OCI-LY3 (cell line): ENCODE data around the gene ZNF766.
A peak's percentile ranks its signal among the peaks of the same experiment; 100 is the strongest.

Experiments used
- H2AFZ ChIP-seq: fragments of 200-600, 300-600 bp; shearing (Covaris generic); 2 replicates; pipeline ENCODE4 v1.6.0; 2014; ENCODE audit warnings: antibody characterized with exemption, low read depth, low read length
- H3K27ac ChIP-seq: fragments of 200-600, 300-600 bp; sonication (generic); 2 replicates; pipeline ENCODE4 v1.5.1; 2014; ENCODE audit warnings: mild to moderate bottlenecking, low read length, moderate library complexity, mixed read lengths
- H3K27me3 ChIP-seq: fragments of 200-600, 300-600 bp; sonication (generic); 2 replicates; pipeline ENCODE4 v1.6.1; 2014; ENCODE audit warnings: low read depth, low read length, mixed read lengths
- H3K36me3 ChIP-seq: fragments of 200-600, 300-600 bp; sonication (generic); replicated peaks from 2 replicates; pipeline ENCODE3; 2014; ENCODE audit warnings: low read depth, low read length, mixed read lengths
- H3K4me1 ChIP-seq: fragments of 300-600, 200-600 bp; sonication (generic); 2 replicates; pipeline ENCODE4 v1.6.1; 2014; ENCODE audit warnings: low read length, mixed read lengths
- H3K4me2 ChIP-seq: fragments of 200-600, 300-600 bp; sonication (generic); 2 replicates; pipeline ENCODE4 v1.6.1; 2014; ENCODE audit warnings: low read length, mixed read lengths
- H3K4me3 ChIP-seq: fragments of 300-600, 200-600 bp; sonication (generic); 2 replicates; pipeline ENCODE4 v1.5.1; 2014; ENCODE audit warnings: antibody characterized with exemption, mild to moderate bottlenecking, low read length, moderate library complexity
- H3K79me2 ChIP-seq: fragments of 300-600, 200-600 bp; shearing (Covaris generic); 2 replicates; pipeline ENCODE4 v1.6.1; 2014; ENCODE audit warnings: mild to moderate bottlenecking, low read length, mixed read lengths
- H3K9ac ChIP-seq: fragments of 300-600, 200-600 bp; shearing (Covaris generic); 2 replicates; pipeline ENCODE4 v1.6.0; 2014; ENCODE audit warnings: mild to moderate bottlenecking, low read length, moderate library complexity
- H3K9me3 ChIP-seq: fragments of 200-600, 300-600 bp; shearing (Covaris generic); 2 replicates; pipeline ENCODE4 v1.6.1; 2014; ENCODE audit warnings: low read length, mixed read lengths; ENCODE audit not compliant: insufficient read depth
- H4K20me1 ChIP-seq: fragments of 200-600, 300-600 bp; sonication (generic); 2 replicates; pipeline ENCODE4 v1.6.1; 2016; ENCODE audit warnings: low read length, mixed read lengths; ENCODE audit not compliant: insufficient read depth
- EZH2phosphoT487 ChIP-seq: fragments of 200-600 bp; shearing (Covaris generic); IDR thresholded peaks from 2 replicates; pipeline ENCODE4 v1.6.1; 2018; ENCODE audit warnings: antibody characterized with exemption, mixed run types, low read depth
- TF ChIP-seq, protein P1 (sequence below): fragments of 200-600, 300-600 bp; sonication (generic); IDR thresholded peaks from 2 replicates; pipeline ENCODE4 v1.5.1; 2014; ENCODE audit warnings: antibody characterized with exemption, low read length, low read depth

ZNF766 gene

DNA sequence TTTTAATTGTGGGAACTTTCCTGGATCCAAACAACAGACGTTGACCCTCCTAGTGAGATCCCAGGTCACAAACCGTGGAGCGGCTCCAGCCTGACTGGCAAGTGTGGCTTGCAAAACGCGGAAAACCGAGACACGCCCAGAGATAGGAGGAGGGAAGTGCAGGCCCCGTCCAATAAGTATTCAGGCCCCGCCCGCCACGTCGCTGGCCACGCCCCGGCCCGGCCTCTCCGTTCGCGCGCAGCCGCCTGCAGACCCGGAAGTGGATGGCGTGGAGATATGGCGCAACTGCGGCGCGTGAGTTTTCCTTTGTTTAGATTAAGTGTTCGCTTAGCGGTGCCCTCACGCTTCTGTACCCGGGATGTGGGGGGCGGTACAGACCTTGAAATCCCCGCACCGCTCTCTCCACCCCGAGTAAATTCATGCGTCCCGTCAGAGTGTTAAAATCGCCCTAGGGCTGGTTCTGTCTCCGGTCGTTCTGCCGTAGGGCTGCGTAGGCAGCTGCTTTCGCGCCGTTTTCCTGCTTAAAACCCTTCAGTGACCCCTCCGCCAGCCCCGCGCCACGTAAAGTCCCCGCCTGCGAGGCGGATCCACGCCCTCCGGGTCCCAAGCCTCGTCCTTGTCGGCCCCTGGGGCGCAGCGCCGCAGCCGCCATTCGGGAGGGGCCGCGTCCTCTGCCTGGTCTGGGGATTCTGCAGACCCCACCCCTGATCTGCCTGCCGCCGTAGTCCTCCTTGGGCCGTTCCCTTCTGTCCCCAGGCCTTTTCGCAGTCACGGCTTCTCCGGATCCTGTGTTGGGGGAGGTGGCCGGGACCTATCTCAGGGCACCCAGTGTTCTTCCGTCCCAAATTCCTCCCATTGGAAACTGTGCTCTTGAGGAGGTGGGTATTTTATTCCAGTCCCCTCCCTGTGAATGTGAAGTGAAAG is at the start of gene ZNF766:
Gene ZNF766, plus strand, starts transcription at position 250 of the 924 bp plus-strand sequence. Its CDS starts 27 bp downstream, at position 277.
- peak within 1 kb of the TSS; percentile 82 for H2AFZ ChIP-seq

DNA sequence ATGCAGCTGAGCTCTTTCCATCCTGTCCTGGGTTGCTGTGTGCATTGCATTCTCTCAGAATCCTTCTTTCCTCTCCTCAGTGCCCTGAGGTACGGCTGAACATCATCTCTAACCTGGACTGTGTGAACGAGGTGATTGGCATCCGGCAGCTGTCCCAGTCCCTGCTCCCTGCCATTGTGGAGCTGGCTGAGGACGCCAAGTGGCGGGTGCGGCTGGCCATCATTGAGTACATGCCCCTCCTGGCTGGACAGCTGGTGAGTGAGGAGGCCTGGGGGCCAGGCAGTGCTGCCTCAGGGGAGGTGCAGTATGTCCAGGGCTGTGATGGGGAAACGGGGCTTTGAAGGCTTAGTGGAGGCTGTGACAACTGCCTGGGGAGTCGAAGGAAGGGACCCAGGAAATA is 49.8 kb upstream of the ZNF766 start:
- Histone ChIP-seq H4K20me1 (no peaks in the 10 kb centered on the region; the same call in 1 of the 2 replicates), H3K27me3 (no peaks in the 10 kb centered on the region), H3K4me3 (no peak overlapping the region), H3K4me1 (peaks cover 3% of the 10 kb centered on the region; the same call in 1 of the 2 replicates), H3K36me3 (peaks cover 88% of the 10 kb centered on the region), H3K4me2 (no peak overlapping the region), H2AFZ (no peak overlapping the region), H3K79me2 (no peaks in the 10 kb centered on the region), H3K9me3 (no peaks in the 10 kb centered on the region), H3K9ac (no peak overlapping the region), H3K27ac (no peak overlapping the region)
- no peak for TF ChIP-seq EZH2phosphoT487
- TF ChIP-seq, protein P1, sequence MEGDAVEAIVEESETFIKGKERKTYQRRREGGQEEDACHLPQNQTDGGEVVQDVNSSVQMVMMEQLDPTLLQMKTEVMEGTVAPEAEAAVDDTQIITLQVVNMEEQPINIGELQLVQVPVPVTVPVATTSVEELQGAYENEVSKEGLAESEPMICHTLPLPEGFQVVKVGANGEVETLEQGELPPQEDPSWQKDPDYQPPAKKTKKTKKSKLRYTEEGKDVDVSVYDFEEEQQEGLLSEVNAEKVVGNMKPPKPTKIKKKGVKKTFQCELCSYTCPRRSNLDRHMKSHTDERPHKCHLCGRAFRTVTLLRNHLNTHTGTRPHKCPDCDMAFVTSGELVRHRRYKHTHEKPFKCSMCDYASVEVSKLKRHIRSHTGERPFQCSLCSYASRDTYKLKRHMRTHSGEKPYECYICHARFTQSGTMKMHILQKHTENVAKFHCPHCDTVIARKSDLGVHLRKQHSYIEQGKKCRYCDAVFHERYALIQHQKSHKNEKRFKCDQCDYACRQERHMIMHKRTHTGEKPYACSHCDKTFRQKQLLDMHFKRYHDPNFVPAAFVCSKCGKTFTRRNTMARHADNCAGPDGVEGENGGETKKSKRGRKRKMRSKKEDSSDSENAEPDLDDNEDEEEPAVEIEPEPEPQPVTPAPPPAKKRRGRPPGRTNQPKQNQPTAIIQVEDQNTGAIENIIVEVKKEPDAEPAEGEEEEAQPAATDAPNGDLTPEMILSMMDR = no peak

More for the DNA sequence above, at the start of gene ZNF766:
- peaks cover 51% of the 10 kb centered on the region for H3K79me2 ChIP-seq
- peaks cover 16% of the 10 kb centered on the region; the same call in 1 of the 2 replicates for H3K9me3 ChIP-seq
- H3K36me3 ChIP-seq = peaks cover 36% of the 10 kb centered on the region
- H3K9ac ChIP-seq = peak within 1 kb of the TSS; percentile 98
- TF ChIP-seq, protein P1 = no peak
- no peak for TF ChIP-seq EZH2phosphoT487
- peak within 1 kb of the TSS; percentile 93 for H3K4me3 ChIP-seq
- no peaks in the 10 kb centered on the region for H3K27me3 ChIP-seq
- peak within 1 kb of the TSS; percentile 76 for H3K27ac ChIP-seq
- peaks cover 10% of the 10 kb centered on the region for H3K4me1 ChIP-seq
- H3K4me2 ChIP-seq = peak within 1 kb of the TSS; percentile 91
- peaks cover 9% of the 10 kb centered on the region for H4K20me1 ChIP-seq

DNA sequence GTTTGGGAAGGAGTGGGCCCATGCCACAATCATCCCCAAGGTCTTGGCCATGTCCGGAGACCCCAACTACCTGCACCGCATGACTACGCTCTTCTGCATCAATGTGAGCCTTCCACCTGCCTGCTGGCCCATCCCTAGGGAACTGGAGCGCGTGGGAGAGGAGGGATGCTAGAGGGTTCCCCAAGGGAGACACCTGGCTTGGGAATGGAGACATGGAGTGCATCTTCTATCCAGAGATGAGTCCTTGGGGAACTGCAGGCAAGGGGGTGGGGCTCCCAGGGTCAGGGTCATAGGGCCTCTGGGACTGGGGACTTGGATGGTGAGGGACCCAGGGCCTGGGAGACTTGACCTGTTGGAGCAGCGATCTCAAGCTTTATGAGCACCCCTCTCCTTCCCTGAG is 48.4 kb upstream of the ZNF766 start:
- Histone ChIP-seq H3K9ac (no peak overlapping the region), H3K4me2 (no peak overlapping the region), H4K20me1 (no peaks in the 10 kb centered on the region), H3K79me2 (no peaks in the 10 kb centered on the region), H2AFZ (no peak overlapping the region), H3K36me3 (peaks cover 87% of the 10 kb centered on the region), H3K4me3 (no peak overlapping the region), H3K27me3 (no peaks in the 10 kb centered on the region), H3K4me1 (peaks cover 3% of the 10 kb centered on the region; the same call in 1 of the 2 replicates), H3K9me3 (no peaks in the 10 kb centered on the region), H3K27ac (no peak overlapping the region)
- no peak for TF ChIP-seq EZH2phosphoT487
- TF ChIP-seq, protein P1 = no peak

GRCh38 chr19:52221831-52222375 is 47.5 kb upstream of the ZNF766 start:
- Histone ChIP-seq H3K36me3 (peaks cover 89% of the 10 kb centered on the region), H3K27me3 (no peaks in the 10 kb centered on the region), H3K9ac (no peak overlapping the region), H3K4me1 (peaks cover 3% of the 10 kb centered on the region; the same call in 1 of the 2 replicates), H3K79me2 (no peaks in the 10 kb centered on the region), H3K4me2 (no peak overlapping the region), H2AFZ (no peak overlapping the region), H3K27ac (no peak overlapping the region), H4K20me1 (no peaks in the 10 kb centered on the region), H3K9me3 (no peaks in the 10 kb centered on the region), H3K4me3 (no peak overlapping the region)
- TF ChIP-seq EZH2phosphoT487 = no peak
- TF ChIP-seq, protein P1 = no peak
